Body of pancreas (tissue), 4 donors: Measurements from ENCODE around the gene ITIH5. TPM values are rescaled to one million over a fixed set of nuclear protein-coding genes. Genes with fewer than 3 reads are reported as not detected.

Experiments
- ATAC-seq: fragments of 150-250 bp; one replicate; pipeline ENCODE4 v1.9.1; 2016
- DNase-seq, 4 donors: peaks; one replicate each; pipeline ENCODE4 v3.0.0-alpha.2; 2019
- H3K27ac ChIP-seq, 4 donors: fragments of 200-600 bp; sonication (generic); 1 replicate in 3 of 4; 2 replicates in 1 of 4; pipeline versions ENCODE4 v1.5.1 to v1.6.1; 2016 to 2019; ENCODE audit warnings: mild to moderate bottlenecking in 1 of 4, mixed read lengths in 1 of 4, moderate library complexity in 1 of 4
- H3K27me3 ChIP-seq, 2 donors: fragments of 200-600 bp; sonication (generic); one replicate each; pipeline ENCODE4 v1.6.0; 2016; ENCODE audit warnings: mild to moderate bottlenecking in 1 of 2
- H3K36me3 ChIP-seq, 2 donors: fragments of 200-600 bp; sonication (generic); replicated peaks in 1 of 2; 2 replicates each; pipeline ENCODE4 v1.5.1; 2016; ENCODE audit warnings: low read depth in 2 of 2; ENCODE audit not compliant: insufficient read depth in 1 of 2
- H3K4me1 ChIP-seq: fragments of 200-600 bp; sonication (generic); one replicate; pipeline ENCODE4 v1.6.0; 2016
- H3K4me3 ChIP-seq, 2 donors: fragments of 200-600 bp; sonication (generic); 1 replicate in 1 of 2; 2 replicates in 1 of 2; pipeline ENCODE4 v1.5.1; 2016 to 2019
- H3K9me3 ChIP-seq, 3 donors: fragments of 200-600 bp; sonication (generic); 1 replicate in 2 of 3; 2 replicates in 1 of 3; pipeline ENCODE4 v1.5.1; 2016
- POLR2A ChIP-seq, 3 donors: fragments of 450-650 bp; IDR thresholded peaks; one replicate each; pipeline ENCODE4 v1.6.1; 2016; ENCODE audit warnings: antibody characterized with exemption in 3 of 3, mild to moderate bottlenecking in 2 of 3
- WGBS, 2 donors: methylation state at CpG; one replicate each; pipeline ENCODE4 v1.1.5; 2017; 5-methylcytosine and 5-hydroxymethylcytosine counted together
- intact Hi-C: fragments of 100-400 bp; cut with DNase I; formaldehyde crosslinking; loops from one replicate; pipeline ENCODE4 v1.15.1; 2023
- total RNA-seq, 2 donors: library from RNA; depleted of rRNA; stranded (reverse); fragments of >200 nt; gene quantifications; one replicate each; pipeline ENCODE4 v1.1.0, GENCODE V29; 2016
- TF ChIP-seq, protein P1 (sequence below), 7 experiments: fragments of 450-650 bp in 4 of 7; fragments of 200-600 bp in 3 of 7; sonication (generic) in 3 of 7; IDR thresholded peaks; one replicate each; pipeline ENCODE4 v1.5.1; 2016 to 2019; ENCODE audit warnings: antibody characterized with exemption in 7 of 7

Gene ITIH5
- total RNA-seq, 2 donors from 2014 or later = 8.6 to 9.9 TPM

DNA sequence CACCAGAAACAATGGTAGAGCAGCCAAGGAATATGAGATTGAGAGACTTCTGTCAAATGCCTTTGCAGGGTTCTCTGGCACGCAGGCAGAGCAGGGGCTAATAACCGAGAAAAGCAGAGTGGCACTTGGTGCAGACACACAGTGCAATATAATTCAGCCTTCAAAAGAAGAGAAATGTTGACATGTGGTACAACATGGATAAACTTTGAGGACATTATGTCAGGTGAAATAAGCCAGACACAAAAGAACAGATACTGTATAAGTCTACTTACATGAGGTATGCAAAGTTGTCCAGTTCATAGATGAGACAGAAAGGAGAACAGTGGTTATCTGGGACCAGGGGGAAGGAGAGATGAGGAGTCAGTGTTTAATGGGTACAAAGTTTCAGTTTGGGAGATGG is 41.8 kb downstream of the ITIH5 start:
- no peaks in the 10 kb centered on the region for H3K36me3 ChIP-seq
- ATAC-seq (no peak), DNase-seq (no peak)
- H3K4me1 ChIP-seq = peaks cover 2% of the 10 kb centered on the region
- WGBS, 2 donors = 72 to 85% methylated on average over 2 of the region's 2 CpGs
- H3K27ac ChIP-seq = no peak overlapping the region
- no peak overlapping the region for H3K4me3 ChIP-seq
- H3K27me3 ChIP-seq = no peaks in the 10 kb centered on the region
- intact Hi-C loops = no loop called here
- TF ChIP-seq POLR2A (IDR thresholded peaks at IDR 0.05) = no peak
- TF ChIP-seq, protein P1, sequence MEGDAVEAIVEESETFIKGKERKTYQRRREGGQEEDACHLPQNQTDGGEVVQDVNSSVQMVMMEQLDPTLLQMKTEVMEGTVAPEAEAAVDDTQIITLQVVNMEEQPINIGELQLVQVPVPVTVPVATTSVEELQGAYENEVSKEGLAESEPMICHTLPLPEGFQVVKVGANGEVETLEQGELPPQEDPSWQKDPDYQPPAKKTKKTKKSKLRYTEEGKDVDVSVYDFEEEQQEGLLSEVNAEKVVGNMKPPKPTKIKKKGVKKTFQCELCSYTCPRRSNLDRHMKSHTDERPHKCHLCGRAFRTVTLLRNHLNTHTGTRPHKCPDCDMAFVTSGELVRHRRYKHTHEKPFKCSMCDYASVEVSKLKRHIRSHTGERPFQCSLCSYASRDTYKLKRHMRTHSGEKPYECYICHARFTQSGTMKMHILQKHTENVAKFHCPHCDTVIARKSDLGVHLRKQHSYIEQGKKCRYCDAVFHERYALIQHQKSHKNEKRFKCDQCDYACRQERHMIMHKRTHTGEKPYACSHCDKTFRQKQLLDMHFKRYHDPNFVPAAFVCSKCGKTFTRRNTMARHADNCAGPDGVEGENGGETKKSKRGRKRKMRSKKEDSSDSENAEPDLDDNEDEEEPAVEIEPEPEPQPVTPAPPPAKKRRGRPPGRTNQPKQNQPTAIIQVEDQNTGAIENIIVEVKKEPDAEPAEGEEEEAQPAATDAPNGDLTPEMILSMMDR (IDR thresholded peaks at IDR 0.05) = no peak
- peaks cover 0 to 2% (median 0%) of the 10 kb centered on the region in 3 donors for H3K9me3 ChIP-seq

GRCh38 chr10:7622969-7623368 is 43.8 kb downstream of the ITIH5 start:
- Histone ChIP-seq H3K9me3 (no peaks in the 10 kb centered on the region), H3K4me3 (no peak overlapping the region), H3K4me1 (peaks cover 2% of the 10 kb centered on the region), H3K27ac (no peak overlapping the region), H3K36me3 (no peaks in the 10 kb centered on the region), H3K27me3 (no peaks in the 10 kb centered on the region)
- intact Hi-C loops = no loop called here
- DNase-seq (no peak), ATAC-seq (no peak)
- TF ChIP-seq, protein P1 (IDR thresholded peaks at IDR 0.05) = no peak
- no peak for TF ChIP-seq POLR2A (IDR thresholded peaks at IDR 0.05)
- WGBS, 2 donors = 42 to 47% methylated on average over 6 of the region's 6 CpGs

DNA sequence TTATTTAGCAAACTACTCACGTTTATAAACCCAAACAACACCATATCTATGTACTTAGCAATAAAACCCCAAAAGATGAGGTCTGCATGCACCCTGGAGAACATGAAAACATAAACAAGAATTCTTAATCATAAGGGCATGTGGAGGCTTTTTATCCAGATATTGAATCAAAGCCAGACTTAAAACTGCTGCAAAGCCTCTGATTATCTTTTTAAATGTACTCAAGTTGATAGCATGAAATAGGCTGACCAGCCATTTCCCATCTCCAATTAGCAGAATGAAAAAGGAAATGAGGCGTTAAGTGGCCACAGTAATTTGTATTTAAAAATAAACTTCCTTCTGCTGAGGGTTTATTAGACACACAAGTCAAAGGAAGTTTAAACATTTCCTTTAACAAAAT is 48.3 kb downstream of the ITIH5 start:
- intact Hi-C loops = no loop called here
- TF ChIP-seq POLR2A (IDR thresholded peaks at IDR 0.05) = no peak
- Histone ChIP-seq H3K36me3 (no peaks in the 10 kb centered on the region), H3K27me3 (no peaks in the 10 kb centered on the region), H3K4me3 (no peak overlapping the region), H3K4me1 (no peaks in the 10 kb centered on the region), H3K27ac (no peak overlapping the region), H3K9me3 (no peaks in the 10 kb centered on the region)
- 25 to 33% methylated on average over 2 of the region's 2 CpGs for WGBS, 2 donors
- no peak for ATAC-seq
- no peak for DNase-seq

DNA sequence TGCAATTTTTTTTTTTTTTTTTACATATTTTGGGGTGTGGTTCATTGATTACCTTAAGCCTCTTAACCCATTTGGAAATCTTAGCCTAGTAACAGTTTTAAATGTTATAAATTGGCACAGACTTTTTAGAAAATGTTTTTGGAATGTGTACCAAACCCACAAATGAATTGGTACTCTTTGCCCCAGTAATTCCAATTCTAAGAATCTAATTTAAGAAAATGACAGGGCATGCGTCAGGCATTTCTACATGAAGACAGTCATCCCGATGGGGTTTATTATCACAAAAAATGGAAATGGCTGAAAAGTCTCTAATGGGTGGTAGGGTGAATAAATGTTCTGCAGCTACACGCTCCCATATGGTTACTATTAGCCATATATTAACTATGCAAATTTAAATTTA is 54.9 kb downstream of the ITIH5 start:
- DNase-seq (no peak), ATAC-seq (no peak)
- Histone ChIP-seq H3K9me3 (no peaks in the 10 kb centered on the region), H3K4me1 (no peaks in the 10 kb centered on the region), H3K36me3 (no peaks in the 10 kb centered on the region), H3K4me3 (no peak overlapping the region), H3K27me3 (no peaks in the 10 kb centered on the region), H3K27ac (no peak overlapping the region)
- no peak for TF ChIP-seq POLR2A (IDR thresholded peaks at IDR 0.05)
- TF ChIP-seq, protein P1 (IDR thresholded peaks at IDR 0.05) = no peak
- intact Hi-C loops = no loop called here
- 82 to 92% methylated on average over 3 of the region's 3 CpGs for whole genome bisulfite sequencing, 2 donors

- intact Hi-C loops = no loop called here
- TF ChIP-seq POLR2A (IDR thresholded peaks at IDR 0.05) = no peak
- TF ChIP-seq, protein P1 (IDR thresholded peaks at IDR 0.05) = no peak
- no peak overlapping the region for H3K4me3 ChIP-seq
- DNase-seq (peak in 2 of 4 donors; percentile 29 to 30), ATAC-seq (peak; percentile 42)
- no peak overlapping the region for H3K27ac ChIP-seq
- H3K27me3 ChIP-seq = no peaks in the 10 kb centered on the region
- no peaks in the 10 kb centered on the region for H3K4me1 ChIP-seq
- no peaks in the 10 kb centered on the region for H3K36me3 ChIP-seq
- WGBS, 2 donors = 77 to 79% methylated on average over 7 of the region's 7 CpGs
- H3K9me3 ChIP-seq = no peaks in the 10 kb centered on the region
These were observed 55.9 kb downstream of the ITIH5 start for GRCh38 chr10:7610651-7611389.
